GM12891 (cell line): Measurements from ENCODE around the gene ADPRH. TPM values are rescaled to one million over a fixed set of nuclear protein-coding genes. Genes with fewer than 3 reads are reported as not detected.

Source experiments
- DNase-seq: peaks from one replicate; pipeline ENCODE4 v3.0.0; 2011; ENCODE audit warnings: low spot score; ENCODE audit not compliant: insufficient read length
- FAIRE-seq: peaks from 2 replicates; lab custom pipeline; 2011; peaks lifted over from hg19 to GRCh38; lab: Jason Lieb, UNC
- PAX5 ChIP-seq: IDR thresholded peaks from 2 replicates; pipeline ENCODE4 v1.6.1; 2011; ENCODE audit warnings: low read length, moderate library complexity, mild to moderate bottlenecking; ENCODE audit not compliant: insufficient read depth, severe bottlenecking
- POLR2A ChIP-seq: IDR thresholded peaks from 2 replicates; pipeline ENCODE4 v1.6.1; 2011; ENCODE audit warnings: low read depth, low read length, control low read depth
- POLR2AphosphoS5 ChIP-seq: IDR thresholded peaks from 2 replicates; pipeline ENCODE4 v1.6.1; 2011; ENCODE audit warnings: low read depth, low read length, control low read depth
- POU2F2 ChIP-seq: IDR thresholded peaks from 2 replicates; pipeline ENCODE4 v1.6.1; 2011; ENCODE audit warnings: low read depth, mild to moderate bottlenecking, control low read depth, low read length, moderate library complexity
- SPI1 ChIP-seq: IDR thresholded peaks from 2 replicates; pipeline ENCODE4 v1.6.1; 2011; ENCODE audit warnings: low read depth, low read length, control low read depth
- TAF1 ChIP-seq: IDR thresholded peaks from 2 replicates; pipeline ENCODE4 v1.6.1; 2011; ENCODE audit warnings: low read depth, low read length, control low read depth
- polyA plus RNA-seq: library from polyadenylated mRNA; unstranded; fragments of >200 nt; gene quantifications from one replicate; pipeline ENCODE4 v1.2.1, GENCODE V29; 2012; ENCODE audit warnings: low read depth, missing spikeins, inconsistent platforms; ENCODE audit not compliant: missing spikeins

Gene ADPRH
- 18.0 TPM for polyA plus RNA-seq

DNA sequence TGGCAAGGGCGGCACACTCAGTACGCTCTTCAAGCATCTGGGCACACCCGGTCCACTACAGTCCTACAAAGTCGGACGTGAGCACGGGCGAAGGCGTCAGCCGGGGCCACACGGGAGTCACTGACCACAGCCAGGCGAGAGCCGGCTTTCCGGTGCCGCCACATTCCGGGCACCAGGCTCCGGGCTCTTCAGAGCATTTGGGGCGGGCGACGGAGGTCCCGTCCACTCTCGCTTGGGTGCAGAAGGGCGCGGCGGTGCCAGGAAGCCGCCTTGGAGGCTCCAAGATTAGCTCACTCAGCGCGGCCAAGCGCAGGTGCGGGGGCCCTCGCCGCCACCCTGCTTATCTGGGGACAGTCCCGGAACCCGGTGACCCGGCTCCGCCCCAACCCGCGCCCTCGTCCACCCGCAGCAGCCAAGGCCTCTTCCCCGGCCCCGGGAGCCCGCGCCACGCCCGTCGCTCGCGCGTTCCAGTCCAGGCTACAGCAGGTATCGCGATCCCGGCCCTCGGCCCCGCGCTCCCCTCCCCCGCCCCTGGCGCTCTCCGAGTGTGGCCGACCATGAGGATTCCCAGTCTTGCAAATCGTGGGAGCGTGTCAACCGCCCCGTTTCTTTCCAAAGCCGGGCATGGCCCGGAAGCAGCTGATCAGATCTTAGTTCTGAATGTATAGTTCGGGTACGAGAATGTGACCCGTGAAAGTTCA is at the start of gene ADPRH:
Gene ADPRH, plus strand, starts transcription at position 127 of the 701 bp plus-strand sequence. CDS start 2,678 bp downstream, outside the sequence.
- peak; percentile 65 for DNase-seq
- TF ChIP-seq POLR2A, result peak; percentile 71
- no peak for TF ChIP-seq SPI1
- TF ChIP-seq PAX5, result no peak
- TF ChIP-seq POLR2AphosphoS5, result peak; percentile 79
- peak; percentile 51; the same call in 1 of the 2 replicates for TF ChIP-seq POU2F2
- no peak for FAIRE-seq

GRCh38 chr3:119529883-119530282 is 49.4 kb upstream of the ADPRH start:
- DNase-seq (no peak), FAIRE-seq (no peak)
- TF ChIP-seq SPI1 (no peak), POLR2A (no peak), POLR2AphosphoS5 (peak; percentile 24; the same call in 1 of the 2 replicates)

GRCh38 chr3:119530456-119530855 is 48.8 kb upstream of the ADPRH start:
- no peak for TF ChIP-seq POU2F2
- no peak for TF ChIP-seq PAX5
- no peak for TF ChIP-seq TAF1
- no peak for TF ChIP-seq POLR2AphosphoS5
- TF ChIP-seq POLR2A, result no peak
- TF ChIP-seq SPI1, result no peak
- no peak for FAIRE-seq
- no peak for DNase-seq

- FAIRE-seq, result no peak
- TF ChIP-seq POLR2AphosphoS5 (no peak), SPI1 (no peak), PAX5 (no peak), POU2F2 (no peak), POLR2A (no peak), TAF1 (no peak)
- DNase-seq, result no peak
Measured at GRCh38 chr3:119531151-119531550, 48.1 kb upstream of the ADPRH start.

- DNase-seq (no peak), FAIRE-seq (no peak)
Measured at GRCh38 chr3:119534296-119534695, 45.0 kb upstream of the ADPRH start.

GRCh38 chr3:119536757-119537156 is 42.5 kb upstream of the ADPRH start:
- no peak for DNase-seq
- no peak for TF ChIP-seq SPI1
- TF ChIP-seq POU2F2, result no peak
- no peak for TF ChIP-seq TAF1
- no peak for TF ChIP-seq POLR2AphosphoS5
- TF ChIP-seq POLR2A, result no peak
- no peak for TF ChIP-seq PAX5
- FAIRE-seq, result peak; percentile 55

More at GRCh38 chr3:119534296-119534695, 45.0 kb upstream of the ADPRH start:
- TF ChIP-seq TAF1 (no peak), POLR2AphosphoS5 (no peak), PAX5 (no peak), POU2F2 (no peak), POLR2A (no peak), SPI1 (no peak)

DNA sequence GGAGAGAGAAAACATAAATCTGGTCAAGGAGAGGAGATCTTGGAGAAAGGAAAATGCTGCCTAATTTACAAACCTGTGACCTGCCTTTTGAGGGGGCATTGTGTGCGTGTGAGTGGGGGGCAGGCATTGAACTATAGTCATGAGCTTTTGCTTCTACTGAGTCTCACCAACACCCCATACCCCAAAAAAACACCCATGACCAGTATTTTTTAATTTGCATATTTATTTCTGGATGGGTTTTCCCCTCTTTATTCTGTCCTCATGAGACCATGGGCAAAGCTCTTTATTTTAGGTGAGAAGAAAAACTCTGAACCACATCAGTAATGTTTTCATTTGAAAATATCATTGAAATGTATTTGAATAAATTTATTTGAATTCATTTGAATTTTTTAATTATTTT is 40.5 kb upstream of the ADPRH start:
- peak; percentile 65; the same call in 1 of the 2 replicates for TF ChIP-seq POU2F2
- no peak for TF ChIP-seq SPI1
- DNase-seq (no peak), FAIRE-seq (no peak)

GRCh38 chr3:119541547-119541946 is 37.7 kb upstream of the ADPRH start:
- FAIRE-seq (peak; percentile 47), DNase-seq (no peak)
- TF ChIP-seq TAF1, result no peak
- no peak for TF ChIP-seq POLR2AphosphoS5
- no peak for TF ChIP-seq POLR2A
- no peak for TF ChIP-seq SPI1
- no peak for TF ChIP-seq PAX5
- no peak for TF ChIP-seq POU2F2

GRCh38 chr3:119542168-119542767 is 37.0 kb upstream of the ADPRH start:
- no peak for FAIRE-seq
- TF ChIP-seq PAX5, result no peak
- no peak for TF ChIP-seq POU2F2
- TF ChIP-seq POLR2A, result no peak
- no peak for TF ChIP-seq SPI1
- TF ChIP-seq POLR2AphosphoS5, result no peak
- TF ChIP-seq TAF1, result no peak
- no peak for DNase-seq

DNA sequence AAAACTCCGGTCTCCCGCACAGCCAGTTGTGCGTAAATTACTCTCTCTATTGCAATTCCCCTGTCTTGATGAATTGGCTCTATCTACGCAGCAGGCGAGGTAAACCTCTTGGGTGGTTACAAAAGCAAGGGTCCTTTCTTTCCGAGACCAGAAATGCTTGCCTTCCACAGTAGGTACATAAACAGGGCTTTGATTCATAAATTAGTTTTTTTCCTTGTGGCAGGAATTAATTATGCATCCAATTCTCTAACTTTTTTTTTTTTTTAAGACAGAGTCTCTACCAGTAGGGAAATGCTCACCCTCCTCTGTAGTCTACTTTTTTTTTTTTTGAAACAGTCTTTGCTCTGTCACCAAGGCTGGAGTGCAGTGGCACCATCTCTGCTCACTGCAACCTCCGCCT is 36.1 kb upstream of the ADPRH start:
- FAIRE-seq, result no peak
- TF ChIP-seq SPI1, result no peak
- TF ChIP-seq TAF1, result no peak
- no peak for DNase-seq
